ENCODE data around the gene ZNF804A.

Gene ZNF804A

DNA sequence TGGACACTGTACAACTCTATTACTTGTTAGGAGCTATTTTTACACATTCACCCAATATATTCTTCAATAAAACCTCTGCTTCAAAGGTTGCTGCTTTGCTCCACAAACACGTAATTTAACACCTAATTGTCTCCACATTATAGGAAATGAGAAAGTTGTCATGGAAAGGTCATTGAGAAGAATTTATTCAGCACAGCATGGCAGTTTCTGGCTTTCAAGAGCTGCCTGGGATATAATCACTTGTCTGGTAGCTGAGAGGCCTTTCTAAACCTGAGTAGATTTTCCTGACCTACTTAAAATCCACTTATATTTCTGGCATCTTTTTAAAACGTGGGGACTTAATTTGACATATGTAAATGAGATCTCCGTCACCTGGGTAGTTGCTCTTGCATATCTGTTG, 216.1 kb downstream of the ZNF804A start:
- no peak overlapping the region for H3K4me3 ChIP-seq (ENCODE audit: low read depth, low read length)
- no peak for TF ChIP-seq CTCF (conservative IDR thresholded peaks at IDR 0.05; ENCODE audit: low read depth, low read length)
- DNase-seq (ENCODE audit: low read depth): no peak

GRCh38 chr2:184815824-184816223, 217.5 kb downstream of the ZNF804A start:
- no peak overlapping the region for H3K4me3 ChIP-seq (ENCODE audit: low read depth, low read length)
- TF ChIP-seq CTCF (conservative IDR thresholded peaks at IDR 0.05; ENCODE audit: low read depth, low read length): no peak
- DNase-seq (ENCODE audit: low read depth): no peak

DNA sequence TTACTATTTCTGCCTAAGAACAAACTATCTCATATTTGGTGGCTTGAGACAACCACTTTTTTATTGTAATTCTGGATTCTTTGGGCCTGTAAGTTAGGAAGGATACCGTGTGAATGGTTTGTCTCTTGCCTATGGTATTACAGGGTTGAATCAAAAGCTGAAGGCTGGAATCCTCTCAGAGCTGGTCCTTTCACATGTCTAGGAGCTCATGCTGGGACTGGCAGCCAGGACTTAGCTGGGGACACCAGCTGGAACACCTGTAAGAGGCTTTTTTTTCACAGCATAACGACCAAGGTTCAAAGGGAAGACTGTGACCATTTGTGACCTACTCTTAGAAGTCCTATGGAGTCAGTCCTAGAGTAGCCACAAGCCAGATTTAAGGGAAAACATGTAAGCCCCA, 226.3 kb downstream of the ZNF804A start:
- TF ChIP-seq CTCF (conservative IDR thresholded peaks at IDR 0.05; ENCODE audit: low read depth, low read length): no peak
- DNase-seq (ENCODE audit: low read depth): no peak
- H3K4me3 ChIP-seq (ENCODE audit: low read depth, low read length): no peak overlapping the region

- no peak for DNase-seq (ENCODE audit: low read depth)
- no peak overlapping the region for H3K4me3 ChIP-seq (ENCODE audit: low read depth, low read length)
- TF ChIP-seq CTCF (conservative IDR thresholded peaks at IDR 0.05; ENCODE audit: low read depth, low read length): no peak
Observed at GRCh38 chr2:184830531-184830930, 232.2 kb downstream of the ZNF804A start.

- TF ChIP-seq CTCF (conservative IDR thresholded peaks at IDR 0.05; ENCODE audit: low read depth, low read length): no peak
Observed at GRCh38 chr2:184834699-184835397, 236.5 kb downstream of the ZNF804A start.

GRCh38 chr2:184835398-184835715, 237.0 kb downstream of the ZNF804A start:
- no peak for TF ChIP-seq CTCF (conservative IDR thresholded peaks at IDR 0.05; ENCODE audit: low read depth, low read length)
- H3K4me3 ChIP-seq (ENCODE audit: low read depth, low read length): no peak overlapping the region
- no peak for DNase-seq (ENCODE audit: low read depth)

More at GRCh38 chr2:184834699-184835397, 236.5 kb downstream of the ZNF804A start:
- no peak overlapping the region for H3K4me3 ChIP-seq (ENCODE audit: low read depth, low read length)
- DNase-seq (ENCODE audit: low read depth): peak; percentile 19

DNA sequence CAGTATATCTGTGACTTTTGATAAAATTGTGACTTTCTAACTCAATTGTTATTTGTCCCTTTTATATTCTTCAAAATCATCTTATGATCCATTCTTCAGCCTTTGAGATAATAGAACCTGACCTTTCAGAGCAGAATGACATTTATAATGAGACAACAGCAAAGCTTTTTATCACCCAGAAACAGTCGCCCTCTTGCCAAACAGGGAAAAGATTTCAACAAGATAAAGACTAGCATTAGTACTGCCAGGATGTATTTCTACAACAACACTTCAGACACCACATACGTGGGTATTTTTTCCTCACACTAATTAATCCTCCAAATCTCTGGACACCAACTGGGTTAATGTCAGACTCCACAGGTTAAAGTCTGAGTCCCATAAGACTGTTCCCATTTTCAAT, 249.0 kb downstream of the ZNF804A start:
- TF ChIP-seq CTCF (conservative IDR thresholded peaks at IDR 0.05; ENCODE audit: low read depth, low read length): no peak
- DNase-seq (ENCODE audit: low read depth): no peak
- no peak overlapping the region for H3K4me3 ChIP-seq (ENCODE audit: low read depth, low read length)
